GM08714 (cell line): Measurements from ENCODE around the gene SLC44A3.

Experiments
- H3K4me3 ChIP-seq: fragments of 200-500 bp; sonication (Bioruptor generic); 2 replicates; pipeline ENCODE4 v1.5.1; 2014; ENCODE audit warnings: mild to moderate bottlenecking, low read length, inconsistent platforms
- ZNF274 ChIP-seq: IDR thresholded peaks from 2 replicates; pipeline ENCODE4 v1.6.1; 2012; ENCODE audit warnings: mild to moderate bottlenecking, low read depth, low read length

SLC44A3 gene

GRCh38 chr1:94840808-94841207 lies 20.7 kb downstream of the SLC44A3 start:
- H3K4me3 ChIP-seq, result no peak overlapping the region
- no peak for TF ChIP-seq ZNF274

- TF ChIP-seq ZNF274, result no peak
- H3K4me3 ChIP-seq, result no peak overlapping the region
Observed at GRCh38 chr1:94843430-94843829, 23.3 kb downstream of the SLC44A3 start.

GRCh38 chr1:94843846-94844245 lies 23.7 kb downstream of the SLC44A3 start:
- H3K4me3 ChIP-seq, result no peak overlapping the region
- no peak for TF ChIP-seq ZNF274

- no peak overlapping the region for H3K4me3 ChIP-seq
- TF ChIP-seq ZNF274, result no peak
Observed at GRCh38 chr1:94846308-94846707, 26.2 kb downstream of the SLC44A3 start.

- no peak for TF ChIP-seq ZNF274
- no peak overlapping the region for H3K4me3 ChIP-seq
Observed at GRCh38 chr1:94851571-94851970, 31.4 kb downstream of the SLC44A3 start.

GRCh38 chr1:94852788-94853187 lies 32.6 kb downstream of the SLC44A3 start:
- TF ChIP-seq ZNF274, result no peak
- no peak overlapping the region for H3K4me3 ChIP-seq

- no peak for TF ChIP-seq ZNF274
- peak overlapping the region; percentile 42; the same call in 1 of the 2 replicates for H3K4me3 ChIP-seq
Observed at GRCh38 chr1:94854458-94855306, 34.5 kb downstream of the SLC44A3 start.

GRCh38 chr1:94855307-94855700 lies 35.1 kb downstream of the SLC44A3 start:
- no peak overlapping the region for H3K4me3 ChIP-seq
- no peak for TF ChIP-seq ZNF274

- no peak for TF ChIP-seq ZNF274
- no peak overlapping the region for H3K4me3 ChIP-seq
Observed at GRCh38 chr1:94856004-94856403, 35.8 kb downstream of the SLC44A3 start.

- no peak for TF ChIP-seq ZNF274
- no peak overlapping the region for H3K4me3 ChIP-seq
Observed at GRCh38 chr1:94856868-94857267, 36.7 kb downstream of the SLC44A3 start.

- TF ChIP-seq ZNF274, result no peak
- no peak overlapping the region for H3K4me3 ChIP-seq
Observed at GRCh38 chr1:94858276-94858675, 38.1 kb downstream of the SLC44A3 start.

GRCh38 chr1:94859174-94859573 lies 39.0 kb downstream of the SLC44A3 start:
- no peak overlapping the region for H3K4me3 ChIP-seq
- no peak for TF ChIP-seq ZNF274

- no peak overlapping the region for H3K4me3 ChIP-seq
- TF ChIP-seq ZNF274, result no peak
Observed at GRCh38 chr1:94862718-94863117, 42.6 kb downstream of the SLC44A3 start.

GRCh38 chr1:94863297-94863911 lies 43.2 kb downstream of the SLC44A3 start:
- no peak overlapping the region for H3K4me3 ChIP-seq
- TF ChIP-seq ZNF274, result no peak

GRCh38 chr1:94863919-94864318 lies 43.8 kb downstream of the SLC44A3 start:
- no peak overlapping the region for H3K4me3 ChIP-seq
- TF ChIP-seq ZNF274, result no peak

- no peak overlapping the region for H3K4me3 ChIP-seq
- TF ChIP-seq ZNF274, result no peak
Observed at GRCh38 chr1:94864821-94865220, 44.7 kb downstream of the SLC44A3 start.
